ENCODE measurements around the gene ZBTB46.
"Not testable (repeated sequence)": the region's sequence is repeated elsewhere in the genome, so short reads cannot be mapped to it uniquely, and the experiment has no call there.

ZBTB46 gene

GRCh38 chr20:63807654-63808053 is 23.4 kb downstream of the ZBTB46 start:
- Mint-ChIP-seq H3K4me1 (peaks cover 8% of the 10 kb centered on the region), H3K4me3 (no peak overlapping the region), H3K27me3 (peaks cover 1% of the 10 kb centered on the region), H3K9me3 (no peaks in the 10 kb centered on the region), H3K36me3 (no peaks in the 10 kb centered on the region), H3K27ac (no peak overlapping the region)
- DNase-seq (ENCODE audit: low spot score in 2 of 2): no peak
- no peak for ATAC-seq (ENCODE audit: low read depth)

DNA sequence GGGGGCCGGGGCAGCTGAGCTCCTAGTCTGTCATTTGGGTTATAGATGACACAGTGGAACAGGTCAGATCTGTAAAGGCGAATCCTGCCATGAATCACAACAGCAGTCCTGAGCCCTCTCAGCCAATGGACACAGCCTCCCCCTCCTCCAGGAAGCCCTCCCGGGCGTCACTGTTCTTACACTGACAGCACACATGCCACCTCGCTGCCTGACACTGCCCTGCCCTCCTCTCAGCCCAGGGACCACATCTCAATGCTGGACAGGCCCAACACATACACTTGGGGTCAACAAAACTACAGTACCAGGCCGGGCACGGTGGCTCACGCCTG is 26.8 kb downstream of the ZBTB46 start:
- Mint-ChIP-seq H3K9me3 (no peaks in the 10 kb centered on the region), H3K4me1 (peaks cover 8% of the 10 kb centered on the region), H3K27me3 (peaks cover 9% of the 10 kb centered on the region), H3K27ac (peak overlapping the region; percentile 83), H3K4me3 (peak overlapping the region; percentile 87), H3K36me3 (no peaks in the 10 kb centered on the region)
- ATAC-seq (ENCODE audit: low read depth): no peak
- DNase-seq (ENCODE audit: low spot score in 2 of 2): no peak

- H3K27me3 Mint-ChIP-seq: peaks cover 8% of the 10 kb centered on the region
- no peak overlapping the region for H3K4me3 Mint-ChIP-seq
- DNase-seq (ENCODE audit: low spot score in 2 of 2) (no peak), ATAC-seq (ENCODE audit: low read depth) (no peak)
- no peak overlapping the region for H3K27ac Mint-ChIP-seq
- peaks cover 8% of the 10 kb centered on the region for H3K4me1 Mint-ChIP-seq
- H3K9me3 Mint-ChIP-seq: no peaks in the 10 kb centered on the region
- no peaks in the 10 kb centered on the region for H3K36me3 Mint-ChIP-seq
Measured at GRCh38 chr20:63802469-63803240, 28.4 kb downstream of the ZBTB46 start.

- DNase-seq (ENCODE audit: low spot score in 2 of 2); H3K36me3 Mint-ChIP-seq; H3K27ac Mint-ChIP-seq; ATAC-seq (ENCODE audit: low read depth); H3K9me3 Mint-ChIP-seq; H3K4me3 Mint-ChIP-seq; H3K4me1 Mint-ChIP-seq: not testable (repeated sequence)
- peaks cover 10% of the 10 kb centered on the region for H3K27me3 Mint-ChIP-seq
Measured at GRCh38 chr20:63801174-63801573, 29.9 kb downstream of the ZBTB46 start.

- not testable (repeated sequence) for H3K4me1 Mint-ChIP-seq; H3K9me3 Mint-ChIP-seq; H3K4me3 Mint-ChIP-seq; H3K36me3 Mint-ChIP-seq; ATAC-seq (ENCODE audit: low read depth); DNase-seq (ENCODE audit: low spot score in 2 of 2); H3K27ac Mint-ChIP-seq
- H3K27me3 Mint-ChIP-seq: peaks cover 13% of the 10 kb centered on the region
Measured at GRCh38 chr20:63800411-63800810, 30.7 kb downstream of the ZBTB46 start.

DNA sequence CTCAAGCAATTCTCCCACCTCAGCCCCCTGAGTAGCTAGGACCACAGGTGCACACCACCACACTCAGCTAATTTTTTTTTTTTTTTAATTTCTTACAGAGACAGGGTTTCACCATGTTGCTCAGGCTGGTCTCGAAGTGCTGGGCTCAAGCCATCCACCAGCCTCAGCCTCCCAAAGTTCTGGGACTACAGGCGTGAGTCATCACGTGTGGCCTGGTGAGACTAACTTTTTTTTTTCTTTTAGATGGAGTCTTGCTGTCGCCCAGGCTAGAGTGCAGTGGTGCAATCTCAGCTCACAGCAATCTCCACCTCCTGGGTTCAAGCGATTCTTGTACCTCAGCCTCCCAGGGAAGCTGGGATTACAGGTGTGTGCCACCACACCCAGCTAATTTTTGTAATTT is 31.9 kb downstream of the ZBTB46 start:
- peaks cover 18% of the 10 kb centered on the region for H3K27me3 Mint-ChIP-seq
- ATAC-seq (ENCODE audit: low read depth); H3K9me3 Mint-ChIP-seq; H3K27ac Mint-ChIP-seq; H3K4me1 Mint-ChIP-seq; H3K4me3 Mint-ChIP-seq; H3K36me3 Mint-ChIP-seq; DNase-seq (ENCODE audit: low spot score in 2 of 2): not testable (repeated sequence)

- H3K27me3 Mint-ChIP-seq: peaks cover 20% of the 10 kb centered on the region
- H3K36me3 Mint-ChIP-seq; ATAC-seq (ENCODE audit: low read depth); H3K9me3 Mint-ChIP-seq; H3K4me3 Mint-ChIP-seq; DNase-seq (ENCODE audit: low spot score in 2 of 2); H3K27ac Mint-ChIP-seq; H3K4me1 Mint-ChIP-seq: not testable (repeated sequence)
Measured at GRCh38 chr20:63797175-63797574, 33.9 kb downstream of the ZBTB46 start.

GRCh38 chr20:63795178-63795830 is 35.8 kb downstream of the ZBTB46 start:
- no peak overlapping the region for H3K27ac Mint-ChIP-seq
- ATAC-seq (ENCODE audit: low read depth) (peak; percentile 46), DNase-seq (ENCODE audit: low spot score in 2 of 2) (no peak)
- H3K36me3 Mint-ChIP-seq: no peaks in the 10 kb centered on the region
- no peak overlapping the region for H3K4me3 Mint-ChIP-seq
- H3K4me1 Mint-ChIP-seq: peaks cover 2% of the 10 kb centered on the region
- H3K27me3 Mint-ChIP-seq: peaks cover 18% of the 10 kb centered on the region
- H3K9me3 Mint-ChIP-seq: no peaks in the 10 kb centered on the region

DNA sequence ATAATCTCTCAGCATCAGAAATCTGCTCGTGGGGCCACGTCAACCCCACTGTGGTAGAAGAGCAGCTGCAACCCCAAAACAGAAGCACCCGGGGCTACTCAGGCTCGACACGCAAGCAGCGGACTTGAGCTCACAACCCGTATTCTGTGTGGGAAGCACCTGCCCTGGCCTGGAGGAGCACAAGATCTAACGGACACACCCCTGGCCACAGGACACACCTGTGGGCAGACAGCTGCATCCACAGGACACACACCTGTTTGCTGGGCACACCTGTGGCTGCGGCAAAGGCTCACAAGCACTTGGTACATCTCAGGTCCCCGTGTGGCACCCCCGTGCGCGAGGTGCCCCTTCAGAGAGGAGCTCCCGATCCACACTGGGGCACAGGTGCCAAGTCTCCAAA is 36.5 kb downstream of the ZBTB46 start:
- no peak overlapping the region for H3K27ac Mint-ChIP-seq
- H3K9me3 Mint-ChIP-seq: no peaks in the 10 kb centered on the region
- H3K36me3 Mint-ChIP-seq: no peaks in the 10 kb centered on the region
- H3K27me3 Mint-ChIP-seq: peaks cover 14% of the 10 kb centered on the region
- H3K4me3 Mint-ChIP-seq: no peak overlapping the region
- ATAC-seq (ENCODE audit: low read depth): peak; percentile 68
- no peak for DNase-seq (ENCODE audit: low spot score in 2 of 2)
- peaks cover 2% of the 10 kb centered on the region for H3K4me1 Mint-ChIP-seq

DNA sequence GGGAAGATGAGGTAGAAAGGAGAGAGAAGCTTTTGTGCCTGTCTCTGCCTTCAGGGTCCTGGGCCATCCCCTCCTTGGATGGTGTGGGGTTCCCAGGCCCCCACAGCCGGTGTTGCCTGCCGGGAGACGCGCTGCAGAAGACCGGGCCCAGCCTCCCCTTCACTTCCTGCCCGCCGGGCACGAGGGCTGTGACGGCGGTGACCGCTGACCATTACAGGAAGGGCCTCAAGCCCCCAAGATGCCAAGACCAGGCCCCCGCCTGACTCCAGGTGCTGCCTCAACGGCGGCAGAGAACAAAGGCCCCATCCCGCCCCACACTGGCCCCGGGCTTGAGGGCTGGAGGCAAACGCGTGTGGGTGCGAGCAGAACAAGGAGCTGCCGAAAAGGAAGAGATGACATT is 38.2 kb downstream of the ZBTB46 start:
- Mint-ChIP-seq H3K9me3 (no peaks in the 10 kb centered on the region), H3K36me3 (no peaks in the 10 kb centered on the region), H3K4me3 (no peak overlapping the region), H3K27me3 (peaks cover 14% of the 10 kb centered on the region), H3K27ac (no peak overlapping the region), H3K4me1 (peaks cover 2% of the 10 kb centered on the region)
- ATAC-seq (ENCODE audit: low read depth) (no peak), DNase-seq (ENCODE audit: low spot score in 2 of 2) (no peak)

DNA sequence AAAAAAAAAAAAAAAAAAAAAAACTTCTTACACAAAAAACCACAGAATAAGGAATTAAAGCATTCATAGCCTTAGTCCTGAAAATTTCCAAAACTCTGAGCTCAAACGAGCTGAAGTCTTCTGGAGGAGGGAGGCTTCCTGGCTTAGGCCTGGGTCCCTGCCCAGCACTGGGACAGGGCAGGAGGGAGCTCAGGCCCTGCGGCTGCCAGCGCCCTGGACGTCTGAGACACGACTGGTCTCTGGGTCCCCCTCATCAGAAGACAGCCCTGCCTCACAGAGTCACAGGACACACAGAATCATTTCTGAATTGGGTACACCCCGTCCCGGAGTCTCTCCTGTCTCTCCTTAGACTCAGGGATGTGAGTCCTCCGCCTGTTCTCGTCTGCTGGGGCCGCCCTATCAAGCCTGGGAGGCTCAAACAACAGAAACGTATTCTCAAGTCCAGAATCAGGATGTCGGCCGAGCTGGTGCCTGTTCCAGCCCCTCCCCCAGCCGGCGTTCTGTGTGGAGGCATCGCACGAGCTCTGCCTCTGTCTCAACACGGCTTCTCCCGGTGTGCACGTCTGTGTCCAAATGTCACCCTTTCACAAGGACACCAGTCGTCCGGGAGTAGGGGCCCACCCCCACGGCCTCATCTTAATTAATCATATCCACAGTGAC is 39.4 kb downstream of the ZBTB46 start:
- Mint-ChIP-seq H3K4me1 (peaks cover 2% of the 10 kb centered on the region), H3K27ac (no peak overlapping the region), H3K9me3 (no peaks in the 10 kb centered on the region), H3K27me3 (peaks cover 15% of the 10 kb centered on the region), H3K36me3 (no peaks in the 10 kb centered on the region), H3K4me3 (no peak overlapping the region)
- DNase-seq (ENCODE audit: low spot score in 2 of 2) (no peak), ATAC-seq (ENCODE audit: low read depth) (no peak)

DNA sequence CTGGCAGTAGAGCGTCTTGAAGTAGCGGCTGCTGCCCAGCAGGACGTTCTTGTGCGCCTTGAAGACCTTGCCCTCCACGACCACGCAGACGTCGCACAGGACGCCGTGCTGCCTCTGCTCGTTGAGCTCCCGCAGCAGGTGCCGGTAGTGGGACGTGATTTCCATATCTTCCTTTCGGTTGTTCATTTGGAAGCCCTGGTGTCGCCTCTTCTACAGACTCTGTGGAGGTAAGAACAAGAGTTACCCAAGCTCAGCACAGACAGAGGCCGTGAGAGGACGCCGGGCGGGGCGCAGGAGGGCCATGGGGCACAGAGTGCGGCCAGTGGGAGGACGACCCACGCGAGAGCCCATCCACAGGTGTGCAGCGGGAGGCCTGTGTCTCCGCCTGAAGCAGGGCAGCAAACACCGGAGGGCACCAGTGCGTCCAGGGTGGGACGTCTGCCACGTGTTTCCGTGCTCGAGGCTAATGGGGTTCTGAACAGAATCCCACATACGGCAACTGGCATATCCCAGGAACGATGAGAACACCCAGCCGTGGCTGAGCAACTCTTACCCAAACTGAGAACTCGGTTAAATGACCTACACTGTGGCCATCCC is 40.4 kb downstream of the ZBTB46 start:
- DNase-seq (ENCODE audit: low spot score in 2 of 2): no peak
- Mint-ChIP-seq H3K36me3 (no peaks in the 10 kb centered on the region), H3K4me3 (no peak overlapping the region), H3K4me1 (peaks cover 7% of the 10 kb centered on the region), H3K27me3 (peaks cover 11% of the 10 kb centered on the region), H3K9me3 (no peaks in the 10 kb centered on the region), H3K27ac (no peak overlapping the region)
- ATAC-seq (ENCODE audit: low read depth): no peak

GRCh38 chr20:63789836-63790571 is 41.1 kb downstream of the ZBTB46 start:
- ATAC-seq (ENCODE audit: low read depth) (no peak), DNase-seq (ENCODE audit: low spot score in 2 of 2) (no peak)
- Mint-ChIP-seq H3K4me1 (peaks cover 5% of the 10 kb centered on the region), H3K4me3 (no peak overlapping the region), H3K27me3 (peaks cover 7% of the 10 kb centered on the region), H3K36me3 (no peaks in the 10 kb centered on the region), H3K27ac (no peak overlapping the region), H3K9me3 (no peaks in the 10 kb centered on the region)

DNA sequence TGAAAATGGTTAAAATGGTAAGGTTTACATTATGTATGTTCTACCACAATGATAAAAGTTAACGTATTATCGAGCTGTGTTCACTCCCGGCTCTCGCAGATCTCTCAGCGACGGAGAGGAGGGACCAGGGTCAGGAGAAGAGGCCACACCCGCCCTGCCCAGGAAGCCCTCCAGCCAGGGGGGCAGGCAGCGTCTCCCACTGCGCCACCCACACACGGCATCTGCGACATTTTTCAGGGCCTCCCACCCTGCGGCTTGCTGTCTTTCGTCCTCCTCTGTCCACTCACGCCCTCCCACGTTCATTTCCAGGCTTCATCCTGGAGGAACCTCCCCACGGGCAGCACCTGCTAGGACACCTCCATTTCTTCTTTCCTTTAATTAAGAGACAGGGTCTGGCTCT is 43.3 kb downstream of the ZBTB46 start:
- H3K36me3 Mint-ChIP-seq: no peaks in the 10 kb centered on the region
- H3K27me3 Mint-ChIP-seq: peaks cover 3% of the 10 kb centered on the region
- peaks cover 4% of the 10 kb centered on the region for H3K4me1 Mint-ChIP-seq
- H3K27ac Mint-ChIP-seq: no peak overlapping the region
- no peaks in the 10 kb centered on the region for H3K9me3 Mint-ChIP-seq
- ATAC-seq (ENCODE audit: low read depth) (no peak), DNase-seq (ENCODE audit: low spot score in 2 of 2) (no peak)
- no peak overlapping the region for H3K4me3 Mint-ChIP-seq

All from memory B cell (primary cell).